Measurements from ENCODE around the gene CCDC32.

Gene CCDC32

GRCh38 chr15:40511472-40512133 is 53.2 kb downstream of the CCDC32 start:
- DNase-seq: no peak

- no peak for DNase-seq
Observed at GRCh38 chr15:40511093-40511471, 53.8 kb downstream of the CCDC32 start.

GRCh38 chr15:40510201-40510600 is 54.6 kb downstream of the CCDC32 start:
- no peak for DNase-seq

- DNase-seq: no peak
Observed at GRCh38 chr15:40508216-40508615, 56.6 kb downstream of the CCDC32 start.

GRCh38 chr15:40506964-40507571 is 57.8 kb downstream of the CCDC32 start:
- DNase-seq: no peak

All from NCI-H1048 (cell line).